ENCODE results near the gene RAPGEF5.

- no peak for TF ChIP-seq POLR2A (IDR thresholded peaks at IDR 0.05)
- TF ChIP-seq CTCF (IDR thresholded peaks at IDR 0.05 in 4 of 5, conservative IDR thresholded peaks at IDR 0.05 in 1 of 5) = no peak
Measured at GRCh38 chr7:22229148-22229547, 127.8 kb downstream of the RAPGEF5 start.

Measured in gastrocnemius medialis (tissue), 4 donors.